Stimulated activated CD8-positive, alpha-beta memory T cell treated with anti-CD3 and anti-CD28 coated beads, Interleukin-7, amount 100 ng/mL, for 48 hours (primary cell): Measurements from ENCODE around the gene INO80B.

Experiments used
- DNase-seq, 2 donors: peaks; one replicate each; pipeline ENCODE4 v3.0.0-alpha.2; 2020; ENCODE audit warnings: low read depth in 1 of 2; ENCODE audit errors: extremely low read depth in 1 of 2

Gene INO80B

GRCh38 chr2:74500578-74500946 lies 45.7 kb downstream of the INO80B start:
- DNase-seq: no peak

GRCh38 chr2:74501335-74502071 lies 46.6 kb downstream of the INO80B start:
- DNase-seq: no peak

GRCh38 chr2:74502147-74502719 lies 47.3 kb downstream of the INO80B start:
- no peak for DNase-seq

- peak; percentile 50 to 51 for DNase-seq
These were observed 48.0 kb downstream of the INO80B start for GRCh38 chr2:74502720-74503505.

- no peak for DNase-seq
These were observed 48.9 kb downstream of the INO80B start for GRCh38 chr2:74503506-74504475.

- no peak for DNase-seq
These were observed 49.7 kb downstream of the INO80B start for GRCh38 chr2:74504591-74504990.

- no peak for DNase-seq
These were observed 50.8 kb downstream of the INO80B start for GRCh38 chr2:74505448-74506246.

- peak; percentile 96 to 98 for DNase-seq
These were observed 52.4 kb downstream of the INO80B start, which contains the start of gene PCGF1 for GRCh38 chr2:74507145-74507925. Gene PCGF1, minus strand, starts transcription at chr2:74507695. Its CDS starts 27 bp downstream, at chr2:74507668.
